ENCODE results near the gene RHOB. TPM values are rescaled to one million over a fixed set of nuclear protein-coding genes. Genes with fewer than 3 reads are reported as not detected.

Gene RHOB
- total RNA-seq, 1 donor = 142 TPM

- DNase-seq (ENCODE audit: low read depth) = no peak
- no peak overlapping the region for H3K4me3 ChIP-seq (ENCODE audit: low read depth, low read length)
- TF ChIP-seq, protein P1, sequence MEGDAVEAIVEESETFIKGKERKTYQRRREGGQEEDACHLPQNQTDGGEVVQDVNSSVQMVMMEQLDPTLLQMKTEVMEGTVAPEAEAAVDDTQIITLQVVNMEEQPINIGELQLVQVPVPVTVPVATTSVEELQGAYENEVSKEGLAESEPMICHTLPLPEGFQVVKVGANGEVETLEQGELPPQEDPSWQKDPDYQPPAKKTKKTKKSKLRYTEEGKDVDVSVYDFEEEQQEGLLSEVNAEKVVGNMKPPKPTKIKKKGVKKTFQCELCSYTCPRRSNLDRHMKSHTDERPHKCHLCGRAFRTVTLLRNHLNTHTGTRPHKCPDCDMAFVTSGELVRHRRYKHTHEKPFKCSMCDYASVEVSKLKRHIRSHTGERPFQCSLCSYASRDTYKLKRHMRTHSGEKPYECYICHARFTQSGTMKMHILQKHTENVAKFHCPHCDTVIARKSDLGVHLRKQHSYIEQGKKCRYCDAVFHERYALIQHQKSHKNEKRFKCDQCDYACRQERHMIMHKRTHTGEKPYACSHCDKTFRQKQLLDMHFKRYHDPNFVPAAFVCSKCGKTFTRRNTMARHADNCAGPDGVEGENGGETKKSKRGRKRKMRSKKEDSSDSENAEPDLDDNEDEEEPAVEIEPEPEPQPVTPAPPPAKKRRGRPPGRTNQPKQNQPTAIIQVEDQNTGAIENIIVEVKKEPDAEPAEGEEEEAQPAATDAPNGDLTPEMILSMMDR (IDR thresholded peaks at IDR 0.05; ENCODE audit: insufficient read depth, low read depth, low read length) = no peak
Observed at GRCh38 chr2:20469595-20469994, 22.7 kb downstream of the RHOB start.

GRCh38 chr2:20470211-20470610, 23.3 kb downstream of the RHOB start:
- no peak for DNase-seq (ENCODE audit: low read depth)
- H3K4me3 ChIP-seq (ENCODE audit: low read depth, low read length) = no peak overlapping the region
- TF ChIP-seq, protein P1 (IDR thresholded peaks at IDR 0.05; ENCODE audit: insufficient read depth, low read depth, low read length) = no peak

- H3K4me3 ChIP-seq (ENCODE audit: low read depth, low read length) = no peak overlapping the region
- DNase-seq (ENCODE audit: low read depth) = no peak
- TF ChIP-seq, protein P1 (IDR thresholded peaks at IDR 0.05; ENCODE audit: insufficient read depth, low read depth, low read length) = no peak
Observed at GRCh38 chr2:20471148-20471547, 24.3 kb downstream of the RHOB start.

DNA sequence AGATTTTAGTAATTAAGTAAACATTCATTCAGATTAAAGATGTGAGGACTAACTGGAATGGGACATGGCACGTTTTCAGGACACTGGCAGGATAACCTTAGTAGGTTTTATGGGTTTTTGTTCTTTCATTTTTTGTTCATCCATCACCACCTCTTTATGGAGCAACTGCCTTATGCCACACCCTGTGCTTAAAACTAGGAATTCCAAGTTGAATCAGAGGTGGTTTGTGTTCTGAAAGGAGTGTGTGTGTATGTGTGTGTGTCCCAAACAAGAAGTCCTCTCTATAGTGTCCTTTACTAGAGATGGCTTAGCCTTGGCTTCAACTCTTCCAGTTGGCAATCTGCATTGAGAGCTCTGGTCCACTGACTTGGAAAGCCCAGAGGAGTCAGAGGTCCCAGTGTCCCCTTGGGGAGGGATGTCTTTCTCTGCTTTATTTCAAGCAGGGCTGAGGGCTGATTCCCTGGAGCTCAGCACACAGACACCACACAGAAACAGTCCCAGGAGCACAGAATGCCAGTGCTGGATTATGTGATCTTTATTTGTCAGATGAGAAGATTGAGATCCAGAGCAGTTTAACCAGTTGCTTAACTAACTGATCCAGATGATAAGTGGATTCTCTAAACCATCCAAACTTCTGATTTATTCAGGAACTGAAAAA, 25.2 kb downstream of the RHOB start:
- TF ChIP-seq, protein P1 (IDR thresholded peaks at IDR 0.05; ENCODE audit: insufficient read depth, low read depth, low read length) = no peak
- DNase-seq (ENCODE audit: low read depth) = no peak
- no peak overlapping the region for H3K4me3 ChIP-seq (ENCODE audit: low read depth, low read length)

DNA sequence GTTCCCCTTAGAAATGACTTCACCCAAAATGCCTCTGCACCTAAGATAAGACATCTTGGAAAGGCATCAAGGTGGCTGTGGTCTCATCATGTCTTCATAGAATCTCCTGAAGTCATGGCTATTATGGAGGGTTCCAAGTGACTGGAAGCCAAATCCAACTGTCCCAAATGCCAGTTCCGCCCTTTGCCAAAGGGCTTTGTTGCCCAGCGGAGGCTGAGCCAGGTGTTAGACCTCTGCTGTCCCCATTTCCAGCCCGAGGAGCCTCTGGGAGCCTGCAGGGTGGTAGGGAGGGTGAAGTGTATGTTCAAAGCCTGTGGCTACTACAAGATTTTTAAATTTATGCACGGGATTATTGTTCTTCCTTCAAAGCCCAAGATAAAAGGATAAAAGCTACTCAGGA, 25.7 kb downstream of the RHOB start:
- TF ChIP-seq, protein P1 (IDR thresholded peaks at IDR 0.05; ENCODE audit: insufficient read depth, low read depth, low read length) = no peak
- no peak for DNase-seq (ENCODE audit: low read depth)
- no peak overlapping the region for H3K4me3 ChIP-seq (ENCODE audit: low read depth, low read length)

DNA sequence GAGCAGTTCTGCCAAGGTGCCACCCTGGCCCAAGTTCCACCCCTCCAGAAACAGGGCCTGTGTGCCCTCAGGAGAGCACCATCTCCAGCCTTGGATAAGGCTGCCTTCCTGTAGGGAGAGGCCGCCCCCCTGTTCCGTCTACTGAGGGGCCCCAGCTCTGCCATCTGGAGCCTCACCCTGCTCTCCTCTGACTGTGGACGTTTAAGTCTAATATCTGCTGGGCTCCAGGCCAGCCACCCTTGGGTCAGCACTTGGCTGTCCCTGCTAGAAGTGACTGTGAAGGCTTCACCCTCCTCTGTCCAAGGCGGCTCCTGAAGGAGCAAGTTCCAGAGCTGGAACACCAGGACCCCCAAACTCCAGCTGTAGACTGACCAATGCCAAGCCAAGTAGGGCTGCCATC, 26.3 kb downstream of the RHOB start:
- H3K4me3 ChIP-seq (ENCODE audit: low read depth, low read length) = no peak overlapping the region
- no peak for DNase-seq (ENCODE audit: low read depth)
- TF ChIP-seq, protein P1 (IDR thresholded peaks at IDR 0.05; ENCODE audit: insufficient read depth, low read depth, low read length) = no peak

Data from fibroblast of villous mesenchyme (primary cell).